HepG2 (cell line): Measurements from ENCODE around the gene CUL9. TPM values are rescaled to one million over a fixed set of nuclear protein-coding genes. Genes with fewer than 3 reads are reported as not detected.
A peak's percentile ranks its signal among the peaks of the same experiment; 100 is the strongest.

Source experiments
- ELF1 ChIP-seq: sonication (generic); formaldehyde crosslinking; IDR thresholded peaks from 2 replicates; pipeline ENCODE4 v1.4.0; 2020; ENCODE audit warnings: missing genetic modification reagents
- KLF11 ChIP-seq: IDR thresholded peaks from 2 replicates; pipeline ENCODE4 v1.6.1; 2016; ENCODE audit warnings: missing compliant biosample characterization
- MTF2 ChIP-seq: sonication (generic); formaldehyde crosslinking; IDR thresholded peaks from 2 replicates; pipeline ENCODE4 v1.5.0; 2020; ENCODE audit warnings: missing genetic modification reagents, borderline replicate concordance
- RARG ChIP-seq: sonication (generic); formaldehyde crosslinking; IDR thresholded peaks from 2 replicates; pipeline ENCODE4 v1.4.0; 2020; ENCODE audit warnings: low read depth, mild to moderate bottlenecking, missing genetic modification reagents
- SPEN ChIP-seq: sonication (generic); formaldehyde crosslinking; IDR thresholded peaks from 2 replicates; pipeline ENCODE4 v1.5.1; 2020; ENCODE audit warnings: low read depth, mild to moderate bottlenecking, missing genetic modification reagents
- TEAD2 ChIP-seq: sonication (generic); formaldehyde crosslinking; IDR thresholded peaks from 2 replicates; pipeline ENCODE4 v1.9.0; 2021; ENCODE audit warnings: missing genetic modification reagents
- ZNF367 ChIP-seq: sonication (generic); formaldehyde crosslinking; IDR thresholded peaks from 2 replicates; pipeline ENCODE4 v1.4.0; 2020; ENCODE audit warnings: missing genetic modification reagents, borderline replicate concordance
- ZNF431 ChIP-seq: sonication (generic); formaldehyde crosslinking; IDR thresholded peaks from 2 replicates; pipeline ENCODE4 v1.9.0; 2022; ENCODE audit warnings: missing genetic modification reagents, low read depth, mild to moderate bottlenecking, borderline replicate concordance
- ZNF788 ChIP-seq: sonication (generic); formaldehyde crosslinking; IDR thresholded peaks from 2 replicates; pipeline ENCODE4 v1.5.0; 2020; ENCODE audit warnings: mild to moderate bottlenecking, missing genetic modification reagents, borderline replicate concordance
- ZNF841 ChIP-seq: sonication (generic); formaldehyde crosslinking; IDR thresholded peaks from 2 replicates; pipeline ENCODE4 v1.8.1; 2023; ENCODE audit warnings: missing genetic modification reagents, borderline replicate concordance
- ZSCAN20 ChIP-seq: sonication (generic); formaldehyde crosslinking; IDR thresholded peaks from 2 replicates; pipeline ENCODE4 v1.4.0; 2020; ENCODE audit warnings: missing genetic modification reagents, mild to moderate bottlenecking, borderline replicate concordance
- polyA plus RNA-seq, 8 experiments: library from polyadenylated mRNA; depleted of rRNA in 3 of 8; stranded (reverse) in 7 of 8; unstranded in 1 of 8; fragments of >200 nt; fragmentation: Illumina TruSeq in 4 of 8; extraction: Trizol in 4 of 8; gene quantifications; 2 replicates each; pipeline versions ENCODE4 v1.2.1 to v1.2.3, GENCODE V29; 2011 to 2016; ENCODE audit warnings: low read depth in 4 of 8, missing spikeins in 1 of 8, mixed read lengths in 1 of 8; ENCODE audit not compliant: insufficient read depth in 1 of 8
- total RNA-seq, 5 experiments: library from RNA; depleted of rRNA; stranded (reverse); fragments of >200 nt; fragmentation: Illumina TruSeq; extraction: Trizol; gene quantifications; 2 replicates each; pipeline ENCODE4 v1.2.3, GENCODE V29; 2016; ENCODE audit warnings: low read depth in 1 of 5
- TF ChIP-seq, protein P1 (sequence below): sonication (generic); formaldehyde crosslinking; IDR thresholded peaks from 2 replicates; pipeline ENCODE4 v1.4.0; 2020; ENCODE audit warnings: missing genetic modification reagents
- TF ChIP-seq, protein P2 (sequence below): sonication (generic); formaldehyde crosslinking; IDR thresholded peaks from 2 replicates; pipeline ENCODE4; 2020; ENCODE audit warnings: missing genetic modification reagents, mild to moderate bottlenecking, borderline replicate concordance
- TF ChIP-seq, protein P3 (sequence below): sonication (generic); formaldehyde crosslinking; IDR thresholded peaks from 2 replicates; pipeline ENCODE4 v1.4.0; 2020; ENCODE audit warnings: missing genetic modification reagents
- TF ChIP-seq, protein P4 (sequence below): sonication (generic); formaldehyde crosslinking; IDR thresholded peaks from 2 replicates; pipeline ENCODE4 v1.5.1; 2020; ENCODE audit warnings: missing genetic modification reagents, mild to moderate bottlenecking, borderline replicate concordance
- TF ChIP-seq, protein P5 (sequence below): sonication (generic); formaldehyde crosslinking; IDR thresholded peaks from 2 replicates; pipeline ENCODE4 v1.4.0; 2020; ENCODE audit warnings: missing genetic modification reagents
- TF ChIP-seq, protein P6 (sequence below): conservative IDR thresholded peaks from 2 replicates; pipeline ENCODE4 v1.6.1; 2018; ENCODE audit warnings: missing genetic modification reagents

The CUL9 gene
- total and polyA plus RNA-seq, 2 of the 13 experiments (the other 11 are each of a cell fraction or from before 2014, with no cell fraction given): 11.4 to 13.7 TPM

DNA sequence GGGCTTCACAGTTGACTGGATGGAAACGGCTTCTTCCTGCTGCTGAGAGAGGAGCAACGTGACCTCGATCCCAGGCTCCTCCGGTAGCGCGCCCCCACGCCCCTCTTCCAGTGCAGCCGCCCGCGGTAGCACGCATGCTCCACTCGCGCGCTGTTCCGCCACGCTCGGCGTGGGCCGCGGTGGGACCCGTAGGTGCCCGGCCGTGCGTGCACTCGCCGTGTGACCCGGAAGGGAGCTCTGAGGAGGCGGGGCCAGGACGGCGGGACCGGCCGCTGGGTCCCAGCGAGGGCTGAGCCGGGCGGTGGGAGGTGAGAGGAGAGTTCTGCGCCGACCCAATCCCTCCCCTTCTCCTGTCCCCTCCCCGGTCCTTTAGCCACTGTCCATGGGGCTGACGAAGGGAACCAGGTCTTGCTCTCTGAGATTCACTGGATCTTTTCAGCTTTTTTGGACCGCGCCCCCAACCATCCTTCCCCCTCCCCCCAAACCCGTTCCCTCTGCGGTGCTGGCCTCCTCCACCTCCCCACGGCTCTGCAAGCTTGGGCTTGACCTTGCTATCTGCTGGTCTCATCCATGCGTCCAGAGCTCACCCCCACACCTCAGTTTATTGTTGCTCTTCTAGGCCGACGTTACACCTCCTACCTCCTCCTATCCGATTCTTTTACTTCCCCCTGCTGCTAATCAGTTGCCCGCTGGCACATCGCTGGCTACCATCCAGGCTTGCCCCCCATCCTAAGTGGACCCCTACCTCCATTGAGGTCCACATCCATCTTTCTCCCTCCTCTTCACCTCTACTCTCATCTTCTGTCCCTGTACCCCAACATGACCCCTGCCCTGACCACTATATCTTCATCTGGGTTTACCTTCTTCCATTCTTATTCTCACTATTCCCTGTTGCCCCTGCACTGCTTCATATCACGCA, at the start of gene CUL9 (continued):
- TF ChIP-seq, protein P1, sequence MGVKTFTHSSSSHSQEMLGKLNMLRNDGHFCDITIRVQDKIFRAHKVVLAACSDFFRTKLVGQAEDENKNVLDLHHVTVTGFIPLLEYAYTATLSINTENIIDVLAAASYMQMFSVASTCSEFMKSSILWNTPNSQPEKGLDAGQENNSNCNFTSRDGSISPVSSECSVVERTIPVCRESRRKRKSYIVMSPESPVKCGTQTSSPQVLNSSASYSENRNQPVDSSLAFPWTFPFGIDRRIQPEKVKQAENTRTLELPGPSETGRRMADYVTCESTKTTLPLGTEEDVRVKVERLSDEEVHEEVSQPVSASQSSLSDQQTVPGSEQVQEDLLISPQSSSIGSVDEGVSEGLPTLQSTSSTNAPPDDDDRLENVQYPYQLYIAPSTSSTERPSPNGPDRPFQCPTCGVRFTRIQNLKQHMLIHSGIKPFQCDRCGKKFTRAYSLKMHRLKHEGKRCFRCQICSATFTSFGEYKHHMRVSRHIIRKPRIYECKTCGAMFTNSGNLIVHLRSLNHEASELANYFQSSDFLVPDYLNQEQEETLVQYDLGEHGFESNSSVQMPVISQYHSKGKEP: 0 out of 2 replicates have a peak, but pooled peaks have one; percentile 64
- 0 out of 2 replicates have a peak, but pooled peaks have one; percentile 60 for TF ChIP-seq RARG
- TF ChIP-seq ZNF788 (CRISPR knock-in tag): peak; percentile 96
- no peak for TF ChIP-seq ZNF367 (CRISPR knock-in tag)
- TF ChIP-seq, protein P2, sequence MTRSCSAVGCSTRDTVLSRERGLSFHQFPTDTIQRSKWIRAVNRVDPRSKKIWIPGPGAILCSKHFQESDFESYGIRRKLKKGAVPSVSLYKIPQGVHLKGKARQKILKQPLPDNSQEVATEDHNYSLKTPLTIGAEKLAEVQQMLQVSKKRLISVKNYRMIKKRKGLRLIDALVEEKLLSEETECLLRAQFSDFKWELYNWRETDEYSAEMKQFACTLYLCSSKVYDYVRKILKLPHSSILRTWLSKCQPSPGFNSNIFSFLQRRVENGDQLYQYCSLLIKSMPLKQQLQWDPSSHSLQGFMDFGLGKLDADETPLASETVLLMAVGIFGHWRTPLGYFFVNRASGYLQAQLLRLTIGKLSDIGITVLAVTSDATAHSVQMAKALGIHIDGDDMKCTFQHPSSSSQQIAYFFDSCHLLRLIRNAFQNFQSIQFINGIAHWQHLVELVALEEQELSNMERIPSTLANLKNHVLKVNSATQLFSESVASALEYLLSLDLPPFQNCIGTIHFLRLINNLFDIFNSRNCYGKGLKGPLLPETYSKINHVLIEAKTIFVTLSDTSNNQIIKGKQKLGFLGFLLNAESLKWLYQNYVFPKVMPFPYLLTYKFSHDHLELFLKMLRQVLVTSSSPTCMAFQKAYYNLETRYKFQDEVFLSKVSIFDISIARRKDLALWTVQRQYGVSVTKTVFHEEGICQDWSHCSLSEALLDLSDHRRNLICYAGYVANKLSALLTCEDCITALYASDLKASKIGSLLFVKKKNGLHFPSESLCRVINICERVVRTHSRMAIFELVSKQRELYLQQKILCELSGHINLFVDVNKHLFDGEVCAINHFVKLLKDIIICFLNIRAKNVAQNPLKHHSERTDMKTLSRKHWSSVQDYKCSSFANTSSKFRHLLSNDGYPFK (CRISPR knock-in tag): peak; percentile 99
- no peak for TF ChIP-seq MTF2 (CRISPR knock-in tag)
- TF ChIP-seq, protein P3, sequence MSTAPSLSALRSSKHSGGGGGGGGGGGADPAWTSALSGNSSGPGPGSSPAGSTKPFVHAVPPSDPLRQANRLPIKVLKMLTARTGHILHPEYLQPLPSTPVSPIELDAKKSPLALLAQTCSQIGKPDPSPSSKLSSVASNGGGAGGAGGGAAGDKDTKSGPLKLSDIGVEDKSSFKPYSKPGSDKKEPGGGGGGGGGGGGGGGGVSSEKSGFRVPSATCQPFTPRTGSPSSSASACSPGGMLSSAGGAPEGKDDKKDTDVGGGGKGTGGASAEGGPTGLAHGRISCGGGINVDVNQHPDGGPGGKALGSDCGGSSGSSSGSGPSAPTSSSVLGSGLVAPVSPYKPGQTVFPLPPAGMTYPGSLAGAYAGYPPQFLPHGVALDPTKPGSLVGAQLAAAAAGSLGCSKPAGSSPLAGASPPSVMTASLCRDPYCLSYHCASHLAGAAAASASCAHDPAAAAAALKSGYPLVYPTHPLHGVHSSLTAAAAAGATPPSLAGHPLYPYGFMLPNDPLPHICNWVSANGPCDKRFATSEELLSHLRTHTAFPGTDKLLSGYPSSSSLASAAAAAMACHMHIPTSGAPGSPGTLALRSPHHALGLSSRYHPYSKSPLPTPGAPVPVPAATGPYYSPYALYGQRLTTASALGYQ (CRISPR knock-in tag): 0 out of 2 replicates have a peak, but pooled peaks have one; percentile 31
- TF ChIP-seq, protein P4, sequence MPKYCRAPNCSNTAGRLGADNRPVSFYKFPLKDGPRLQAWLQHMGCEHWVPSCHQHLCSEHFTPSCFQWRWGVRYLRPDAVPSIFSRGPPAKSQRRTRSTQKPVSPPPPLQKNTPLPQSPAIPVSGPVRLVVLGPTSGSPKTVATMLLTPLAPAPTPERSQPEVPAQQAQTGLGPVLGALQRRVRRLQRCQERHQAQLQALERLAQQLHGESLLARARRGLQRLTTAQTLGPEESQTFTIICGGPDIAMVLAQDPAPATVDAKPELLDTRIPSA (CRISPR knock-in tag): no peak
- TF ChIP-seq ELF1 (CRISPR knock-in tag): peak; percentile 97
- peak; percentile 87; the same call in 1 of the 2 replicates for TF ChIP-seq ZNF431
- TF ChIP-seq, protein P5, sequence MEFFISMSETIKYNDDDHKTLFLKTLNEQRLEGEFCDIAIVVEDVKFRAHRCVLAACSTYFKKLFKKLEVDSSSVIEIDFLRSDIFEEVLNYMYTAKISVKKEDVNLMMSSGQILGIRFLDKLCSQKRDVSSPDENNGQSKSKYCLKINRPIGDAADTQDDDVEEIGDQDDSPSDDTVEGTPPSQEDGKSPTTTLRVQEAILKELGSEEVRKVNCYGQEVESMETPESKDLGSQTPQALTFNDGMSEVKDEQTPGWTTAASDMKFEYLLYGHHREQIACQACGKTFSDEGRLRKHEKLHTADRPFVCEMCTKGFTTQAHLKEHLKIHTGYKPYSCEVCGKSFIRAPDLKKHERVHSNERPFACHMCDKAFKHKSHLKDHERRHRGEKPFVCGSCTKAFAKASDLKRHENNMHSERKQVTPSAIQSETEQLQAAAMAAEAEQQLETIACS (CRISPR knock-in tag): peak; percentile 65
- TF ChIP-seq TEAD2: no peak
- TF ChIP-seq KLF11 (CRISPR knock-in tag): peak; percentile 68; the same call in 1 of the 2 replicates
- peak; percentile 99 for TF ChIP-seq SPEN (CRISPR knock-in tag)
- TF ChIP-seq, protein P6, sequence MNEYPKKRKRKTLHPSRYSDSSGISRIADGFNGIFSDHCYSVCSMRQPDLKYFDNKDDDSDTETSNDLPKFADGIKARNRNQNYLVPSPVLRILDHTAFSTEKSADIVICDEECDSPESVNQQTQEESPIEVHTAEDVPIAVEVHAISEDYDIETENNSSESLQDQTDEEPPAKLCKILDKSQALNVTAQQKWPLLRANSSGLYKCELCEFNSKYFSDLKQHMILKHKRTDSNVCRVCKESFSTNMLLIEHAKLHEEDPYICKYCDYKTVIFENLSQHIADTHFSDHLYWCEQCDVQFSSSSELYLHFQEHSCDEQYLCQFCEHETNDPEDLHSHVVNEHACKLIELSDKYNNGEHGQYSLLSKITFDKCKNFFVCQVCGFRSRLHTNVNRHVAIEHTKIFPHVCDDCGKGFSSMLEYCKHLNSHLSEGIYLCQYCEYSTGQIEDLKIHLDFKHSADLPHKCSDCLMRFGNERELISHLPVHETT: peak; percentile 94
- no peak for TF ChIP-seq ZNF841 (CRISPR knock-in tag)
- TF ChIP-seq ZSCAN20 (CRISPR knock-in tag): 0 out of 2 replicates have a peak, but pooled peaks have one; percentile 7
